GM19043 (cell line): ENCODE measurements around the gene PHOSPHO2.

Experiments used
- ATAC-seq: cut with Tn5 transposase; IDR thresholded peaks from one replicate; pipeline ENCODE4 v1.9.1; 2021; ENCODE audit warnings: low read depth; ENCODE audit not compliant: unreplicated experiment

PHOSPHO2 gene

GRCh38 chr2:169715379-169716237, 21.3 kb downstream of the PHOSPHO2 start:
- ATAC-seq: no peak

- no peak for ATAC-seq
Observed at GRCh38 chr2:169716238-169716886, 22.1 kb downstream of the PHOSPHO2 start.

GRCh38 chr2:169716938-169717690, 22.8 kb downstream of the PHOSPHO2 start:
- ATAC-seq: no peak

GRCh38 chr2:169717691-169718063, 23.4 kb downstream of the PHOSPHO2 start:
- no peak for ATAC-seq

- ATAC-seq: no peak
Observed at GRCh38 chr2:169718930-169719504, 24.7 kb downstream of the PHOSPHO2 start.

- no peak for ATAC-seq
Observed at GRCh38 chr2:169721016-169721415, 26.7 kb downstream of the PHOSPHO2 start.

- no peak for ATAC-seq
Observed at GRCh38 chr2:169727065-169727464, 32.8 kb downstream of the PHOSPHO2 start.

- ATAC-seq: no peak
Observed at GRCh38 chr2:169729274-169729605, 35.0 kb downstream of the PHOSPHO2 start.

GRCh38 chr2:169732075-169732474, 37.8 kb downstream of the PHOSPHO2 start:
- ATAC-seq: no peak

- no peak for ATAC-seq
Observed at GRCh38 chr2:169732583-169733358, 38.5 kb downstream of the PHOSPHO2 start.

- peak; percentile 39 for ATAC-seq
Observed at GRCh38 chr2:169734169-169734847, 40.0 kb downstream of the PHOSPHO2 start.

GRCh38 chr2:169735623-169736022, 41.4 kb downstream of the PHOSPHO2 start:
- ATAC-seq: no peak

- ATAC-seq: no peak
Observed at GRCh38 chr2:169736902-169737301, 42.6 kb downstream of the PHOSPHO2 start.

- no peak for ATAC-seq
Observed at GRCh38 chr2:169738566-169739229, 44.4 kb downstream of the PHOSPHO2 start.

- no peak for ATAC-seq
Observed at GRCh38 chr2:169739351-169739750, 45.1 kb downstream of the PHOSPHO2 start.

- ATAC-seq: no peak
Observed at GRCh38 chr2:169743549-169743948, 49.3 kb downstream of the PHOSPHO2 start.

GRCh38 chr2:169746240-169746639, 52.0 kb downstream of the PHOSPHO2 start:
- ATAC-seq: no peak

GRCh38 chr2:169748319-169748718, 54.0 kb downstream of the PHOSPHO2 start:
- no peak for ATAC-seq
